Aorta (tissue), 5 donors: ENCODE results near the gene C11orf86. TPM values are rescaled to one million over a fixed set of nuclear protein-coding genes. Genes with fewer than 3 reads are reported as not detected.

Experiments used
- ATAC-seq: fragments of 200-7000 bp; cut with Tn5 transposase; one replicate; pipeline ENCODE4 v1.9.1; 2022; ENCODE audit warnings: moderate library complexity; ENCODE audit not compliant: low FRiP score
- DNase-seq, 2 donors: peaks; one replicate each; pipeline ENCODE4 v3.0.0-alpha.2; 2020
- H3K27ac ChIP-seq, 2 donors: one replicate each; pipeline ENCODE4 v1.5.1; 2013; ENCODE audit warnings: low read length in 2 of 2, mild to moderate bottlenecking in 2 of 2, moderate library complexity in 2 of 2, control low read depth in 1 of 2, inconsistent platforms in 1 of 2, low read depth in 1 of 2
- H3K27me3 ChIP-seq, 2 donors: one replicate each; pipeline ENCODE4 v1.6.1; 2013; ENCODE audit warnings: control low read depth in 1 of 2, low read length in 1 of 2, mild to moderate bottlenecking in 1 of 2, moderate library complexity in 1 of 2; ENCODE audit not compliant: insufficient read depth in 2 of 2, control insufficient read depth in 1 of 2
- H3K36me3 ChIP-seq, 2 donors: one replicate each; pipeline ENCODE4 v1.6.1; 2013; ENCODE audit warnings: control low read depth in 1 of 2, low read length in 1 of 2, mild to moderate bottlenecking in 1 of 2; ENCODE audit not compliant: insufficient read depth in 2 of 2, control insufficient read depth in 1 of 2
- H3K4me1 ChIP-seq, 2 donors: one replicate each; pipeline ENCODE4 v1.6.1; 2013; ENCODE audit warnings: low read length in 2 of 2, control low read depth in 1 of 2, mild to moderate bottlenecking in 1 of 2, moderate library complexity in 1 of 2; ENCODE audit not compliant: insufficient read depth in 2 of 2, control insufficient read depth in 1 of 2
- H3K4me3 ChIP-seq, 2 donors: one replicate each; pipeline ENCODE4 v1.5.1; 2013; ENCODE audit warnings: low read length in 2 of 2, control low read depth in 1 of 2, mild to moderate bottlenecking in 1 of 2
- H3K9me3 ChIP-seq: one replicate; pipeline ENCODE4 v1.6.1; 2013; ENCODE audit warnings: mild to moderate bottlenecking, low read length; ENCODE audit not compliant: control insufficient read depth
- WGBS, 2 donors: extraction: QIAGEN DNeasy Blood & Tissue Kit; methylation state at CpG; one replicate each; pipeline ENCODE4 v1.1.7; 2013; 5-methylcytosine and 5-hydroxymethylcytosine counted together
- intact Hi-C, 2 donors: fragments of 100-400 bp; cut with DNase I; formaldehyde crosslinking; loops; one replicate each; pipeline versions ENCODE4 v1.14.2 to v1.15.0; 2022
- polyA plus RNA-seq, 2 donors: library from polyadenylated mRNA; stranded (reverse); fragments of 200-250 nt; gene quantifications; one replicate each; pipeline ENCODE4 v1.2.3, GENCODE V29; 2013
- total RNA-seq, 2 donors: library from RNA; stranded (reverse); fragmentation: NEBNext Ultra II Directional; extraction: Animal tissue kit (Norgen Biotek cat#: 25700); gene quantifications; one replicate each; pipeline ENCODE4 v1.2.1, GENCODE V29; 2021
- donor health status: healthy with polysubstance abuse.
- donor health status: Bipolar disorder and iron deficiency.
- donor health status: DM: no; HTN: no; CAD: no.
- donor health status: DM: no; HTN: no; CAD: no.
- donor health status: DM: yes; HTN: yes; CAD: no.

C11orf86 gene
- total and polyA plus RNA-seq, 4 donors, result 0.10 to 54.8 TPM; not detected in 2

DNA sequence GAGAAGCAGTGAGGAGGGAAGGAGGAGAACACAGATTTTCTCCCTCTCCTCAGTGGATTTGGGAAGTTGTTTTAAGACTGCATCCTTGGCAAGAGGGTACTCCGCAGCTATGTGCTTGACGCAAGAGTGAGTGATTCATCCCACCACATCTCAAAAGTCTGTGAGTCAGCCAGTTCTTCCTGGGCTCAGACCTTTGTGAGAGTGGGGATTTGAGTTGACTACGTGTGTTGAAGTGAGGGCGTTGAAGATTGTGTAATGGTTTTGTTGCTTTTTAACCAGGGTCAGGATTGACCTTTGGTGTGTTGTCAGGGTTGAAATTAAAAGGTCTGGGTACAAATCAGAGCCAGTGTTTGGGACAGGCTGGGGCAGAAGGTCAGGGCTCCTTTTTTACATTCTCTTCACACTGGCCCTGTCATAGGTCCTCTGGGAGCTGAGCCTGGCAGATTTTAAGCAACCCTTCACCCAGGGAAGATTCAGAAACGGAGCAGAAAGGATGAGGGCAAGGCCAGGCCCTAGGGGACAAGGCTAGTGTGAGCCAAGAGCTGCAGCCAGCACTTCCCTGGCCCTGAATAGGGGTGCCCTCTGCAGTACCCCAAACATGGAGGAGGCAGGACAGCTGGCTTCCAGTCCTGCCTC lies 4.2 kb upstream of the C11orf86 start:
- DNase-seq, result peak; percentile 78 to 82

DNA sequence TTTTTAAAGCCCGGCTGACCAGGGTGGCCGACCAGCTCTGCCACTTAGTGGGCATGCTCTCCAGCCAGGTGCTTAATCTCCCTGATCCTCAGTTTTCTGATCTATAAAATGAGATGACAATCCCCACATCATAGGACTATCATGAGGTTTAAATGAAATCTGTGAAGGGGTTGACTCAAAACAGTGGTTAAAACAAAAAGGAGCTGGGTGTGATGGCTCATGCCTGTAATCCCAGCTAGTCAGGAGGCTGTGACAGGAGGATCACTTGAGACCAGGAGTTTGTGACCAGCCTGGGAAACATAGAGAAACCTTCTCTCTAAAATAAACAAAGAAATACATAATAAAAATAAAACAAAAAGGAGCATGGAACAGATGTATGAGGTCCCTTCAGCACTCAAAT lies 3.6 kb upstream of the C11orf86 start:
- ATAC-seq, result no peak

More for the DNA sequence above, 4.2 kb upstream of the C11orf86 start:
- Histone ChIP-seq H3K27ac (peak overlapping the region; percentile 86 to 97), H3K9me3 (no peaks in the 10 kb centered on the region), H3K4me1 (peaks cover 0 to 2% of the 10 kb centered on the region in 2 donors), H3K36me3 (no peaks in the 10 kb centered on the region), H3K27me3 (no peaks in the 10 kb centered on the region), H3K4me3 (no peak overlapping the region)
- 6 to 7% methylated on average over 5 of the region's 5 CpGs for WGBS, 2 donors
- intact Hi-C loops, result loop anchor here in 1 of 2 donors (5.0 kb wide), 1 partner anchor 129 kb away; the partner anchor contains the start of gene RCE1
- peak; percentile 93 for ATAC-seq

DNA sequence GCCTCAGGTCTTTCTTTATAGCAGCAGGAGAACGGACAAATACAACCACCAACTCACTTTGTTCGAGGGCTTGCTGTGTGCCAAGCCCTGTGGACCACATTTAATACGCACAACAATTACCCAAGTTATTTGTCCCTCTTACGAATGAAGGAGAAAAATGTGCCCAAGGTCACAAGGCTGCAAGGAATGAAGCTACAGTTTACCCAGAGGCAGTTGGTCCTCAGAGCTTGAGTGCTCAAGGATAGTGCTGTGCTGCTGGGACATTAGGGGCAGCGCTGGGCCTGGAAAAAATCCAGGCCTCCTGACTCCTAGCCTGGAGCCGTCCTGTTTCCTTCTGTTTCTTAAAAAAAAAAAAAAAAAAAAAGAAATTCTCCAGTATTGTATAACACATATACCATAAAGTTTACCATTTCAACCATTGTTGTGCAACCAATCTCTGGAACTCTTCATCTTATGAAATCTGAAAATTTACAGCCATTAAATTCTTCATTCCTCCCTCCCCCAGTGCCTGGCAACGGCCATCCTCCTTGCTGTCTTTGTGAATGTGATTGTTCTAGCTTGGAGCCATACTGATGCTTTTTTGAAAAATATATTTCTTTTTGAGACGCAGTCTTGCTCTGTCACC lies 1.0 kb upstream of the C11orf86 start:
- Histone ChIP-seq H3K9me3 (no peaks in the 10 kb centered on the region), H3K4me3 (no peak overlapping the region), H3K4me1 (peaks cover 0 to 2% of the 10 kb centered on the region in 2 donors), H3K27me3 (no peaks in the 10 kb centered on the region), H3K36me3 (no peaks in the 10 kb centered on the region), H3K27ac (no peak overlapping the region)
- ATAC-seq (no peak), DNase-seq (no peak)
- 83 to 87% methylated on average over 8 of the region's 8 CpGs for WGBS, 2 donors
- intact Hi-C loops, result loop anchor here in 1 of 2 donors (5.0 kb wide), 1 partner anchor 132 kb away; the partner anchor contains the start of gene RCE1

More for the DNA sequence above, 3.6 kb upstream of the C11orf86 start:
- Histone ChIP-seq H3K9me3 (no peaks in the 10 kb centered on the region), H3K36me3 (no peaks in the 10 kb centered on the region), H3K4me3 (no peak overlapping the region), H3K27me3 (no peaks in the 10 kb centered on the region), H3K4me1 (peaks cover 0 to 2% of the 10 kb centered on the region in 2 donors), H3K27ac (peak overlapping the region; percentile 86 to 97)
- no peak for DNase-seq
- intact Hi-C loops, result loop anchor here in 1 of 2 donors (5.0 kb wide), 1 partner anchor 129 kb away; the partner anchor contains the start of gene RCE1
- 52 to 72% methylated on average over 2 of the region's 2 CpGs for WGBS, 2 donors

DNA sequence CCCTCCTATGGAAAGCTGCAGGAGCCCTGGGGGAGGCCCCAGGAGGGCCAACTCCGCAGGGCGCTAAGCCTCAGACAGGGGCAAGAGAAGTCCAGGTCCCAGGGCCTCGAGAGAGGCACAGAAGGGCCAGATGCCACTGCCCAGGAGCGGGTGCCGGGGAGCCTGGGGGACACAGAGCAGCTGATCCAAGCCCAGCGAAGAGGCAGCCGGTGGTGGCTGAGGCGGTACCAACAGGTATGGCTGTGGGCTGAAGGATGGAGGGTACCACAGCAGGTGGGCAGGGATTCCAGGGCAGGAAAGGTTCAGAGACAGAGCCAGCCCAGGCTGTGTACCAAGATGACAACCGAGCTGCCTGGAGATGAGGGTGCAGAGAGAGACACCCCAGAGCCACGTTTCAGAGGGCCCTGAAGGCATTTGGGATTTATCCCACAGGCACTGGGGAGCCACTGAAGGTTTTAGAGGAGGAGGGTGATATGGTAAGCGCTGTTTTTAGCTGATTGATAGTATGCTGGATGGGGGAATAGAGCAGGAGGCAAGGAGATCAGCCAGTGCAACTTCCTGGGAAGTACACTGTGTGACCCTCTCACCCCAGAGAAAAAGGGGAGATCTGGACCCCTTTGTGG lies 412 bp downstream of the C11orf86 start:
- intact Hi-C loops, result no loop called here
- no peaks in the 10 kb centered on the region for H3K9me3 ChIP-seq
- WGBS, 2 donors, result 69 to 78% methylated on average over 11 of the region's 11 CpGs

DNA sequence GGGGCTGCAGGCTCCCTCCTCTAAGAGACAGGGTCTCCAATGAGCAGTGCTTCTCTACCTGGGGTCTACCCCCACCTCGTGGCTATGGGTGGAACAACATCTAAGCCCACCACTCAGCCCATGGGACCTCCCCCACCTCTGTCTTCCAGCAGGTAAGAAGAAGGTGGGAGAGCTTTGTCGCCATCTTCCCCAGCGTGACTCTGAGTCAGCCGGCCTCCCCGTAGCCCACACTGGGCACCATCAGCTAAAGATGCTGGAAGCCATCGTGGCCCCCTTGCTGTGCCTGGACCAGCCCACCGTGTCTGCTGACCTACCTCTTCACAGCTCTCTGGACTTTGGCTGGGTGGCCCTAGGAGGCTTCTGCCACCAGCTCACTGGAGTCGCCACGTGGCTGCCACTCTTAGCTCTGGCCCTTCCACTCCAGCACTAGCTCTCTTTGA lies 944 bp downstream of the C11orf86 start:
- Histone ChIP-seq H3K4me3 (no peak overlapping the region), H3K27me3 (no peaks in the 10 kb centered on the region), H3K4me1 (peaks cover 0 to 2% of the 10 kb centered on the region in 2 donors), H3K36me3 (no peaks in the 10 kb centered on the region), H3K27ac (no peak overlapping the region), H3K9me3 (no peaks in the 10 kb centered on the region)
- intact Hi-C loops, result no loop called here
- 58 to 60% methylated on average over 9 of the region's 9 CpGs for WGBS, 2 donors
- ATAC-seq (no peak), DNase-seq (no peak)

More for the DNA sequence above, 412 bp downstream of the C11orf86 start:
- no peaks in the 10 kb centered on the region for H3K27me3 ChIP-seq
- peaks cover 0 to 2% of the 10 kb centered on the region in 2 donors for H3K4me1 ChIP-seq
- DNase-seq, result no peak
- ATAC-seq, result no peak
- H3K4me3 ChIP-seq, result no peak overlapping the region
- no peaks in the 10 kb centered on the region for H3K36me3 ChIP-seq
- H3K27ac ChIP-seq, result no peak overlapping the region

DNA sequence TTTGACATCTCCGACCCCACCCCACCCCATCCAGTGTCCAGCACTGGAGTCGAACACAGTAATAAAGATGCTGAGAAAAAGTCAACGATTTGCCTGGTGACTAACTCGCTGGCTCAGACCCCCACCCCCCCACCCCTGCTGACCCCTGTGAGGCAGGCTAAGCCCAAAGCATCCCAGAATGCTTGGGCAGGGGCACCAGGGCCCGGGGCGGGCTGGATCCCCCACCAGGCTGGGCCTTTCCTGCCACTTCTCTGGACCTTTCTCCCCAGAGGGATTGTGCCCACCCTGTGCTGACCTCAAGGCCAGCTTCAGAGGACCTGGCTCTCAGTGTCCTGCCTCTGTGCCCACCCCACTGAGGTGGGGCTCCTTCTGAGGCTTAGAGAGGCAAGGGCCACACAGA lies 1.8 kb downstream of the C11orf86 start:
- ATAC-seq, result no peak
- 90 to 91% methylated on average over 6 of the region's 6 CpGs for WGBS, 2 donors

DNA sequence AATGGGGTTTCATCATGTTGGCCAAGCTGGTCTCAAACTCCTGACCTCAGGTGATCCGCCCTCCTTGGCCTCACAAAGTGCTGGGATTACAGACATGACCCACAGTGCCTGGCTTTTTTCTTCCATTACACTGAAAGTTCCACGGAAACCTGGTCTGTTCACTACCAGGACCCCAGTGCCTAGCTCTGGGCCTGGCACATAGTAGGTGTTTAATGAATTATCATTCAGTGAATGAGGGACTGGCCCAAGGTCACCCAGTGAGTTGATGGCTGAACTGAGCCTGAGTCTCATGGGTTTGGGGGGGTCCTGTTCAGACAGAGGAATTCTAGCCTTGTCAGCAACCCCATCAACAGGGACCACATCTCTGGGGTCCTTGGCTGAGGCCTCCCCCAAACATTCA lies 3.1 kb downstream of the C11orf86 start:
- Histone ChIP-seq H3K27me3 (no peaks in the 10 kb centered on the region), H3K27ac (no peak overlapping the region), H3K4me1 (no peaks in the 10 kb centered on the region), H3K4me3 (no peak overlapping the region), H3K9me3 (no peaks in the 10 kb centered on the region), H3K36me3 (no peaks in the 10 kb centered on the region)
- DNase-seq (no peak), ATAC-seq (no peak)
- intact Hi-C loops, result no loop called here
- WGBS, 2 donors, result 93 to 97% methylated on average over 2 of the region's 2 CpGs

More for the DNA sequence above, 1.8 kb downstream of the C11orf86 start:
- DNase-seq, result no peak
- no peaks in the 10 kb centered on the region for H3K4me1 ChIP-seq
- H3K27ac ChIP-seq, result no peak overlapping the region
- H3K9me3 ChIP-seq, result no peaks in the 10 kb centered on the region
- intact Hi-C loops, result no loop called here
- H3K4me3 ChIP-seq, result no peak overlapping the region
- H3K36me3 ChIP-seq, result no peaks in the 10 kb centered on the region
- no peaks in the 10 kb centered on the region for H3K27me3 ChIP-seq

DNA sequence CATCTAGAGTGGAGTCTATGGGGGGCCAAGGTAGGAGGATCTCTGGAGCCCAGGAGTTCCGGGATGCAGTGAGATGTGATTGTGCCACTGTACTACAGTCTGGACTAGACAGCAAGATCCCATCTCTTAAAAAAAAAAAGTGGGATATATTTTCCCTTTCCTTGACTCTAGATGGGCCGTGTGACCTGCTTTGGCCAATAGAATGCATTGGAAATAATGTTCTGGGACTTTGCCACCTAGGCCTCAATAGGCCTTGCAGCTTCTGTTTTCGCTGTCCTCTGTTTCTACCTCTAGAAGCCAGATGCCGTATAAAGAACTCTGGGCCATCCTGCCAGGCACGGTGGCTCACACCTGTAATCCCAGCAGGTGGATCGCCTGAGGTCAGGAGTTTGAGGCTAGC lies 3.6 kb downstream of the C11orf86 start:
- no peaks in the 10 kb centered on the region for H3K4me1 ChIP-seq
- no peaks in the 10 kb centered on the region for H3K27me3 ChIP-seq
- WGBS, 2 donors, result 96 to 97% methylated on average over 6 of the region's 6 CpGs
- ATAC-seq, result no peak
- DNase-seq, result no peak
- intact Hi-C loops, result no loop called here
- no peaks in the 10 kb centered on the region for H3K36me3 ChIP-seq
- no peaks in the 10 kb centered on the region for H3K9me3 ChIP-seq
- H3K27ac ChIP-seq, result no peak overlapping the region
- no peak overlapping the region for H3K4me3 ChIP-seq
